ENCODE measurements around the gene RASSF5.

DNA sequence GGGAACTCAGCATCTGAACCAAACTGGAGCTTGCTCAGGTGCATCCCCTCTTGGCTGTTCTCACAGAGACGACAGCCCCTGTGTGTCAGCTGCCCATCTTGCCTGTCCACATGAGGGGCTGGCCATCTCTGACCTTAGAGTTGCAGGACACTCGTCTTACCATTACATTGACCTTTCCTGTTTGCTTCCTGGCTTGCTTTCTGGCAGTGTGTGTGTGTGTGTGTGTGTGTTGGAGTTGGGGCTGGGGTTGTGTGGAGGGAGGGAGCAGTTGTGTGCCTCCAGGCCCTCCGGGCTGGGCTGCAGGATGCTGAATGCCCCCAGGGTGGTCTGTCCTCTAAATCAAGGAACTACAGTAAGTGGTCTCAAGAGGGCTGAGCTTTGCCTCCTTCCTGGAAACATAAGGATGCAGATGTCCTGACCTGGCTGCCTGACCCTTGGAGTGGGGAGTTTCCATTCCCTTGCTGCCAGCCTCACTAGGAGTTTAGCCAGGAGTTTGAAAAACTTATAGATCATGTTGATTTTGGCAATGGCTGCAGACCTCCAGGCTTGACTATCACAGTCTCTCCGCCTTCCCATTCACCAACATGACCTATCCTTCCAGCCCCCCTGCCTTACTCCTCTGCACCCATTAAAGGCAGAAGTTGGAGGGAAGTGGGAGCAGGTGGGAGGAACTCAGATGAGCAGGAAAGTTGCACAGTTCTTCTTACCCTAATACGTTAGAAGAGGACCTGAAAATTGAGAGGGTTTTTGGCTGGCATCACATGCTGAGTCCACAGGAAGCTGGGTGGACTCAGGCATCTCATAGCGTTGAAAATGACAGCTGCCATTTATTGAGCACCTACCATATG lies 19.0 kb downstream of the RASSF5 start:
- TF ChIP-seq, protein P1, sequence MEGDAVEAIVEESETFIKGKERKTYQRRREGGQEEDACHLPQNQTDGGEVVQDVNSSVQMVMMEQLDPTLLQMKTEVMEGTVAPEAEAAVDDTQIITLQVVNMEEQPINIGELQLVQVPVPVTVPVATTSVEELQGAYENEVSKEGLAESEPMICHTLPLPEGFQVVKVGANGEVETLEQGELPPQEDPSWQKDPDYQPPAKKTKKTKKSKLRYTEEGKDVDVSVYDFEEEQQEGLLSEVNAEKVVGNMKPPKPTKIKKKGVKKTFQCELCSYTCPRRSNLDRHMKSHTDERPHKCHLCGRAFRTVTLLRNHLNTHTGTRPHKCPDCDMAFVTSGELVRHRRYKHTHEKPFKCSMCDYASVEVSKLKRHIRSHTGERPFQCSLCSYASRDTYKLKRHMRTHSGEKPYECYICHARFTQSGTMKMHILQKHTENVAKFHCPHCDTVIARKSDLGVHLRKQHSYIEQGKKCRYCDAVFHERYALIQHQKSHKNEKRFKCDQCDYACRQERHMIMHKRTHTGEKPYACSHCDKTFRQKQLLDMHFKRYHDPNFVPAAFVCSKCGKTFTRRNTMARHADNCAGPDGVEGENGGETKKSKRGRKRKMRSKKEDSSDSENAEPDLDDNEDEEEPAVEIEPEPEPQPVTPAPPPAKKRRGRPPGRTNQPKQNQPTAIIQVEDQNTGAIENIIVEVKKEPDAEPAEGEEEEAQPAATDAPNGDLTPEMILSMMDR (IDR thresholded peaks at IDR 0.05): no peak
- no peak for TF ChIP-seq POLR2A (IDR thresholded peaks at IDR 0.05)
